Neural progenitor cell (in vitro differentiated cells): Measurements from ENCODE around the gene DIAPH2. TPM values are rescaled to one million over a fixed set of nuclear protein-coding genes. Genes with fewer than 3 reads are reported as not detected.

Experiments used
- DNase-seq: peaks from one replicate; pipeline ENCODE4 v3.0.0-alpha.2; 2016; ENCODE audit warnings: low spot score
- H2AFZ ChIP-seq: fragments of 200-600 bp; sonication (generic); replicated peaks from 2 replicates; pipeline ENCODE4 v1.6.1; 2016; ENCODE audit warnings: antibody characterized with exemption
- H3F3A ChIP-seq: fragments of 200-600 bp; sonication (generic); 2 replicates; pipeline ENCODE4 v1.6.1; 2016; ENCODE audit warnings: antibody characterized with exemption, low read depth
- H3K27ac ChIP-seq: fragments of 200-600 bp; sonication (generic); 2 replicates; pipeline ENCODE4 v1.5.1; 2016; ENCODE audit warnings: mild to moderate bottlenecking
- H3K27me3 ChIP-seq: fragments of 200-600 bp; sonication (generic); 2 replicates; pipeline ENCODE4 v1.6.1; 2016; ENCODE audit warnings: mild to moderate bottlenecking, moderate library complexity
- H3K36me3 ChIP-seq: fragments of 200-600 bp; sonication (generic); 2 replicates; pipeline ENCODE4 v1.5.1; 2016
- H3K4me1 ChIP-seq: fragments of 200-600 bp; sonication (generic); 2 replicates; pipeline ENCODE4 v1.6.1; 2016; ENCODE audit warnings: mixed run types
- H3K4me2 ChIP-seq: fragments of 200-600 bp; sonication (generic); 2 replicates; pipeline ENCODE4 v1.6.1; 2016
- H3K4me3 ChIP-seq: fragments of 200-600 bp; sonication (generic); 2 replicates; pipeline ENCODE4 v1.5.1; 2016
- H3K79me2 ChIP-seq: fragments of 200-600 bp; sonication (generic); 2 replicates; pipeline ENCODE4 v1.6.1; 2016; ENCODE audit warnings: low read depth
- H3K9ac ChIP-seq: fragments of 200-600 bp; sonication (generic); 2 replicates; pipeline ENCODE4 v1.6.1; 2016
- H3K9me3 ChIP-seq: fragments of 200-600 bp; sonication (generic); 2 replicates; pipeline ENCODE4 v1.5.1; 2016; ENCODE audit warnings: low read depth
- H4K20me1 ChIP-seq: fragments of 200-600 bp; sonication (generic); 2 replicates; pipeline ENCODE4 v1.6.1; 2016; ENCODE audit warnings: low read depth
- H3K27ac Mint-ChIP-seq: 3 replicates; pipeline ENCODE4 v1.8.0; 2021; ENCODE audit warnings: mixed read lengths
- H3K27me3 Mint-ChIP-seq: 2 replicates; pipeline ENCODE4 v1.8.0; 2022; ENCODE audit warnings: low read depth, mild to moderate bottlenecking, inconsistent platforms, moderate library complexity, mixed read lengths; ENCODE audit not compliant: insufficient read depth
- H3K36me3 Mint-ChIP-seq: 3 replicates; pipeline ENCODE4 v1.8.0; 2021; ENCODE audit warnings: mixed read lengths
- H3K4me1 Mint-ChIP-seq: 3 replicates; pipeline ENCODE4 v1.8.0; 2021; ENCODE audit warnings: mixed read lengths
- H3K4me3 Mint-ChIP-seq: 3 replicates; pipeline ENCODE4 v1.8.0; 2021; ENCODE audit warnings: mild to moderate bottlenecking, moderate library complexity, mixed read lengths
- H3K9me3 Mint-ChIP-seq: 3 replicates; pipeline ENCODE4 v1.8.0; 2020; ENCODE audit warnings: mixed read lengths
- EZH2 ChIP-seq: fragments of 200-600 bp; sonication (generic); IDR thresholded peaks from 2 replicates; pipeline ENCODE4 v1.6.1; 2017; ENCODE audit warnings: antibody characterized with exemption, mild to moderate bottlenecking, moderate library complexity
- EZH2phosphoT487 ChIP-seq: fragments of 200-600 bp; sonication (generic); IDR thresholded peaks from 2 replicates; pipeline ENCODE4 v1.6.1; 2017; ENCODE audit warnings: antibody characterized with exemption
- total RNA-seq: library from RNA; depleted of rRNA; stranded (reverse); fragments of >200 nt; gene quantifications from 2 replicates; pipeline ENCODE4 v1.2.3, GENCODE V29; 2015; ENCODE audit warnings: low replicate concordance
- TF ChIP-seq, protein P1 (sequence below): fragments of 200-600 bp; sonication (generic); IDR thresholded peaks from 2 replicates; pipeline ENCODE4 v1.5.1; 2017; ENCODE audit warnings: antibody characterized with exemption, mild to moderate bottlenecking

DIAPH2 gene
- total RNA-seq, 1 donor from 2014 or later = 24.0 TPM

DNA sequence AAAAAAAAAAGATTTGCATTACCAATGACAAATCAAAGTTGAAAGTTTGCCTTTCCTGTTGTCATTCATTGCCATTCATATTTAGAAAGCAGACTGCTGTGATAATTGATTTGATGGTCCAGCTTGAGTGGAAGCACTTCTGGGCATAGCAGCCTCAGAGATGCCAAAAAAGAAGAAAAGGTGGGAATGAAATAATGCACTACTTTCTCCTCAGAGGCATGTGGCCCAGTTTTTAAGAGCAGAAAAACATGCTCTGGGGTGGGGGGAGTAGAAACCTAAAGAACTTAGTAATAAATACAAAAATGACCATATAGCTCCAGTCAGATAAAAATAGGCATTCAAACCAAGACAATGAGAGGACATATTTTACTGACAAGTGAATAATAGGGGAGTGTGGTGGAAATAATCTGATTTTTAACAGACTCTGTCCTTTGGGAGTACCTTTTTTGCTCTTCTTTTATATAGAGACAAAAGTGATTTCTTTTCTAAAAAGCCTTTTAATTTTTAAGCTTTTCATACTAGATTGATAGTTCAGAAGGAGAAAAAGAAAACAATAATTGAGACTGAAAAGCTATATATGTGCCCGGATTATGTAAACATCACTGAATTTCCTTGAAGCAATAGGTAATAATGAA, 798.1 kb downstream of the DIAPH2 start:
- Histone ChIP-seq H3K4me3 (no peak overlapping the region), H3K27me3 (no peaks in the 10 kb centered on the region), H3K9me3 (no peaks in the 10 kb centered on the region), H3F3A (peaks cover 8% of the 10 kb centered on the region), H3K4me1 (peaks cover 29% of the 10 kb centered on the region), H2AFZ (no peak overlapping the region), H3K79me2 (no peaks in the 10 kb centered on the region), H3K4me2 (peak overlapping the region; percentile 25), H4K20me1 (no peaks in the 10 kb centered on the region), H3K27ac (no peak overlapping the region), H3K36me3 (no peaks in the 10 kb centered on the region), H3K9ac (no peak overlapping the region)
- Mint-ChIP-seq H3K4me3 (no peak overlapping the region), H3K27ac (peak overlapping the region; percentile 23), H3K9me3 (peaks cover 2% of the 10 kb centered on the region), H3K36me3 (peaks cover 5% of the 10 kb centered on the region), H3K27me3 (no peaks in the 10 kb centered on the region), H3K4me1 (peaks cover 22% of the 10 kb centered on the region)
- DNase-seq = no peak
- TF ChIP-seq EZH2phosphoT487 (no peak), EZH2 (no peak)
- TF ChIP-seq, protein P1, sequence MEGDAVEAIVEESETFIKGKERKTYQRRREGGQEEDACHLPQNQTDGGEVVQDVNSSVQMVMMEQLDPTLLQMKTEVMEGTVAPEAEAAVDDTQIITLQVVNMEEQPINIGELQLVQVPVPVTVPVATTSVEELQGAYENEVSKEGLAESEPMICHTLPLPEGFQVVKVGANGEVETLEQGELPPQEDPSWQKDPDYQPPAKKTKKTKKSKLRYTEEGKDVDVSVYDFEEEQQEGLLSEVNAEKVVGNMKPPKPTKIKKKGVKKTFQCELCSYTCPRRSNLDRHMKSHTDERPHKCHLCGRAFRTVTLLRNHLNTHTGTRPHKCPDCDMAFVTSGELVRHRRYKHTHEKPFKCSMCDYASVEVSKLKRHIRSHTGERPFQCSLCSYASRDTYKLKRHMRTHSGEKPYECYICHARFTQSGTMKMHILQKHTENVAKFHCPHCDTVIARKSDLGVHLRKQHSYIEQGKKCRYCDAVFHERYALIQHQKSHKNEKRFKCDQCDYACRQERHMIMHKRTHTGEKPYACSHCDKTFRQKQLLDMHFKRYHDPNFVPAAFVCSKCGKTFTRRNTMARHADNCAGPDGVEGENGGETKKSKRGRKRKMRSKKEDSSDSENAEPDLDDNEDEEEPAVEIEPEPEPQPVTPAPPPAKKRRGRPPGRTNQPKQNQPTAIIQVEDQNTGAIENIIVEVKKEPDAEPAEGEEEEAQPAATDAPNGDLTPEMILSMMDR = no peak

DNA sequence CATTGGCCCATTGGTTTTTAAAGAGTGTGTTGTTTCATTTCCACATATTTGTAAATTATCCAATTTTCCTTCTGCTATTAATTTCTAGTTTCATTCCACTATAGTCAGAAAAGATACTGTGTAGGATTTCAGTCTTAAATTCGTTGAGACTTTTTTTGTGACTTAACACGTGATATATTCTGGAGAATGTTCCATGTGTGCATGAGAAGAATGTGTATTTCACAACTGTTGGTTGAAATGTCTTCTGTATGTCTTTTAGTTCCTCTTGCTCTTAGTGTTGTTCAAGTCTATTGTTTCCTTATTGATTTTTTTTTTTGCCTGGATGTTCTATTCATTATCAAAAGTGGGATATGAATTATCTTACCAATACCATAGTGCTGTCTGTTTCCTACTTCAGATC, 806.0 kb downstream of the DIAPH2 start:
- Histone ChIP-seq H3K4me1 (peaks cover 8% of the 10 kb centered on the region), H3K4me2 (no peak overlapping the region), H3K9ac (no peak overlapping the region), H3K27me3 (no peaks in the 10 kb centered on the region), H4K20me1 (no peaks in the 10 kb centered on the region), H3K4me3 (no peak overlapping the region), H2AFZ (no peak overlapping the region), H3K9me3 (no peaks in the 10 kb centered on the region), H3K27ac (no peak overlapping the region), H3K36me3 (no peaks in the 10 kb centered on the region), H3K79me2 (no peaks in the 10 kb centered on the region), H3F3A (peaks cover 8% of the 10 kb centered on the region)
- no peak for DNase-seq
- H3K27ac Mint-ChIP-seq = no peak overlapping the region
- no peak for TF ChIP-seq EZH2
- TF ChIP-seq, protein P1 = no peak
- TF ChIP-seq EZH2phosphoT487 = no peak
- peaks cover 35% of the 10 kb centered on the region for H3K9me3 Mint-ChIP-seq
- no peaks in the 10 kb centered on the region for H3K27me3 Mint-ChIP-seq
- no peak overlapping the region for H3K4me3 Mint-ChIP-seq
- H3K36me3 Mint-ChIP-seq = no peaks in the 10 kb centered on the region
- peaks cover 3% of the 10 kb centered on the region for H3K4me1 Mint-ChIP-seq

DNA sequence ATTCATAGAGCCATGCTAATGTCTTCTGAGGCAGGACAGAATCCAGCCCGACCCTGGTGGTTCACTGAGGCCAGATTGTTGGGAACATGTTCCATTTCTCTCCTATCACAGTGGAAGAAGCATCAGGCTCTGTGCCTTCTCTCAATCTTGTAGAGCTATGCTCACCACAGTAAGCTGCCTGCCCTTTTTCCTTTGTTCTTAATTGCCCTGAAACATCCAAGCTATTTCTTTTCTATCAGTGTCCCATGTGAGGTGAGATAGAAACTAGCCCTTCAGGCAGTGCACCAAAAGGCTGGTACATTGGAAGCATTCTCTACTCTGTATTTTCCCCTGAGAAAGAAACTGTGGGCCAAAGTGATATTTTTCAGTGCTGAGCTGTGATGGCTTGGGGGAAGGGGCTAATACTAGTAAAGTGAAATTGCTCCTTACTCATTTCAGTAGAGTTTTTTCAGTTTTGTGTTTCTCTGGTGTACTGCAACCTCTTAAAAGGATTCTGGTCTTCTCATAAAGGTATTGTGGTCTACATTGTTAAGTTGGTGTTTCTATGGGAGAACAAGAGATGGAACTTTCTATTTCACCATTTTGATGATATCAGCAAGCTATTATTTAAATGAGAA, 810.2 kb downstream of the DIAPH2 start:
- no peak for DNase-seq
- H3F3A ChIP-seq = peaks cover 8% of the 10 kb centered on the region
- no peak overlapping the region for H3K9ac ChIP-seq
- no peak overlapping the region for H3K4me2 ChIP-seq
- no peak overlapping the region for H3K27ac ChIP-seq
- Mint-ChIP-seq H3K27me3 (no peaks in the 10 kb centered on the region), H3K9me3 (peaks cover 24% of the 10 kb centered on the region), H3K4me1 (peaks cover 3% of the 10 kb centered on the region), H3K4me3 (no peak overlapping the region), H3K36me3 (no peaks in the 10 kb centered on the region), H3K27ac (no peak overlapping the region)
- H3K9me3 ChIP-seq = no peaks in the 10 kb centered on the region
- no peaks in the 10 kb centered on the region for H3K27me3 ChIP-seq
- peak overlapping the region; percentile 61 for H2AFZ ChIP-seq
- no peak overlapping the region for H3K4me3 ChIP-seq
- no peaks in the 10 kb centered on the region for H3K79me2 ChIP-seq
- no peak for TF ChIP-seq EZH2
- TF ChIP-seq, protein P1 = no peak
- no peak for TF ChIP-seq EZH2phosphoT487
- no peaks in the 10 kb centered on the region for H4K20me1 ChIP-seq
- H3K36me3 ChIP-seq = no peaks in the 10 kb centered on the region
- peaks cover 8% of the 10 kb centered on the region for H3K4me1 ChIP-seq
